NOMO-1 treated with DMSO at 0.1 percent for 48 hours (cell line): ENCODE data around the gene PSMC3.

Experiments
- DNase-seq: peaks from one replicate; lab custom pipeline; 2025; ENCODE audit not compliant: unreplicated experiment; lab: John Stamatoyannopoulos, UW

The PSMC3 gene

GRCh38 chr11:47426062-47426956, at the start of gene PSMC3:
PSMC3 (minus strand) TSS chr11:47426439; CDS start chr11:47426279, 160 bp downstream.
- peak; percentile 94 for DNase-seq

GRCh38 chr11:47470671-47471070, 44.4 kb upstream of the PSMC3 start:
- DNase-seq = no peak

- no peak for DNase-seq
These were observed 43.3 kb upstream of the PSMC3 start for GRCh38 chr11:47469361-47470179.

GRCh38 chr11:47468598-47469214, 42.5 kb upstream of the PSMC3 start:
- DNase-seq = no peak

GRCh38 chr11:47467357-47467756, 41.1 kb upstream of the PSMC3 start:
- no peak for DNase-seq

- no peak for DNase-seq
These were observed 40.5 kb upstream of the PSMC3 start for GRCh38 chr11:47466701-47467250.

GRCh38 chr11:47466201-47466600, 40.0 kb upstream of the PSMC3 start:
- no peak for DNase-seq

- no peak for DNase-seq
These were observed 38.2 kb upstream of the PSMC3 start for GRCh38 chr11:47464483-47464882.

- no peak for DNase-seq
These were observed 35.6 kb upstream of the PSMC3 start for GRCh38 chr11:47461876-47462275.

- no peak for DNase-seq
These were observed 34.5 kb upstream of the PSMC3 start for GRCh38 chr11:47460571-47461235.

GRCh38 chr11:47454258-47454671, 28.0 kb upstream of the PSMC3 start:
- peak; percentile 88 for DNase-seq

- DNase-seq = no peak
These were observed 27.1 kb upstream of the PSMC3 start for GRCh38 chr11:47453365-47453764.

GRCh38 chr11:47451990-47452389, 25.8 kb upstream of the PSMC3 start:
- no peak for DNase-seq

GRCh38 chr11:47451436-47451835, 25.2 kb upstream of the PSMC3 start:
- DNase-seq = no peak

- DNase-seq = no peak
These were observed 23.3 kb upstream of the PSMC3 start for GRCh38 chr11:47449541-47449940.

GRCh38 chr11:47448566-47449427, 22.6 kb upstream of the PSMC3 start, which contains the start of gene RAPSN:
RAPSN (minus strand) TSS chr11:47449136; CDS start chr11:47448964, 172 bp downstream.
- DNase-seq = no peak

- DNase-seq = no peak
These were observed 21.7 kb upstream of the PSMC3 start for GRCh38 chr11:47447906-47448305.

GRCh38 chr11:47446833-47447232, 20.6 kb upstream of the PSMC3 start:
- no peak for DNase-seq

GRCh38 chr11:47445840-47446239, 19.6 kb upstream of the PSMC3 start:
- DNase-seq = no peak

GRCh38 chr11:47443817-47444216, 17.6 kb upstream of the PSMC3 start:
- no peak for DNase-seq
